ENCODE data around the gene GMNN. TPM values are rescaled to one million over a fixed set of nuclear protein-coding genes. Genes with fewer than 3 reads are reported as not detected.

Gene GMNN
- polyA plus RNA-seq, 1 donor from 2014 or later: 13.8 TPM

DNA sequence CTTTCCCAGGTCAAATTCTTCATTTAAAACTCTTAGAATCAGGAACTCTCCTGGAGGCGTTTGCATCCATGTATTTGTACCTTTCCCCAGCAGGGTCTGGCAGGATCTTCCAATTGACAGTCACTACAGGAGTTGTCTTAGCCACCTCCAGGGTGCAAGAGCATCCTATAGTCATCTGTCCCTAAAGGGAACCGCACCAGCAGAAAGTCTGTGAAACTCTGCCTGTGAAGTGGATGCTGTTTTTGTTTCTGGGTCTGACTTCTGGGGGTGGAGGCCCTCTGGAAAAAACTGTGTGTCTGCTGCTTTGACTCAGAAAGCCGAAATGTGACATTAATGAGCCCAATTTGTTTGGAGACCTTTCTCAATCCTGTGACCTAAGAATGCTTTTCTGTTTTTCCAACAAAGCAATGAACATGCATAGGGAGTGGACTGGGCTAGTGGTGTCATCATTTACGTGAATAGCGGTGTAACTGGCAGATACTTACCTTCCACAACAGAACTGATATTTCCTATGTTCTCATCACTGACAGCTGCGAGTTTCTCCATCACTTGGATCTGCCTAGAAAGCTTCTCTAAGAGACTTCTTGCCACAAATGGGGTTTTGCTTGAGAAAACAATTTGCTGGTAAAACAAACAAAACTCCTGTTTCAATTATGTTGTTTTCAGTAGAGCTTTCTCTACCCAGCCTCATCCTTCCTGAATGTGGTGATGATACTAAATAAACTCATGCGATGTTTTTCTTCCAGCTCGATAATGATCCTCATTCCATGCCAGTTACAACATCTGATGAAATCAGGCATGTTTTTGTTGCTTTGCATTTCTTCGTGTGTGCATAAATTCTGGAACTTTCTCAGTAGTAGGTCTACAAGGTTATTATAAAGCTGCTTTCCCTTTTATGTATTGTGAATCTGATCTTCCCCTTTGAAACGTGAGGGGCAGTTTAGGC, 57.3 kb downstream of the GMNN start:
- H3K36me3 ChIP-seq (ENCODE audit: insufficient read depth, low read length): peaks cover 24% of the 10 kb centered on the region
- no peaks in the 10 kb centered on the region for H3K27me3 ChIP-seq (ENCODE audit: insufficient read depth, low read depth, low read length)
- H3K79me2 ChIP-seq (replicated peaks; ENCODE audit: insufficient read depth, low read length): no peaks in the 10 kb centered on the region
- H2AFZ ChIP-seq (ENCODE audit: low read depth, low read length): no peak overlapping the region
- no peak overlapping the region for H3K9ac ChIP-seq (ENCODE audit: low read length)
- H4K20me1 ChIP-seq (ENCODE audit: insufficient read depth): no peaks in the 10 kb centered on the region
- no peak overlapping the region for H3K4me2 ChIP-seq (ENCODE audit: low read length)
- H3K9me2 ChIP-seq (ENCODE audit: insufficient read depth, low read length): no peaks in the 10 kb centered on the region
- no peak overlapping the region for H3K4me3 ChIP-seq (ENCODE audit: low read length)
- H3K9me3 ChIP-seq (ENCODE audit: low read length): no peaks in the 10 kb centered on the region
- TF ChIP-seq RAD21 (conservative IDR thresholded peaks at IDR 0.05): no peak
- TF ChIP-seq POLR2AphosphoS5 (IDR thresholded peaks at IDR 0.05): no peak
- no peak for TF ChIP-seq TAF1 (IDR thresholded peaks at IDR 0.05; ENCODE audit: low read depth)
- TF ChIP-seq MXI1 (conservative IDR thresholded peaks at IDR 0.05; ENCODE audit: poor library complexity, severe bottlenecking): no peak
- TF ChIP-seq, protein P1, sequence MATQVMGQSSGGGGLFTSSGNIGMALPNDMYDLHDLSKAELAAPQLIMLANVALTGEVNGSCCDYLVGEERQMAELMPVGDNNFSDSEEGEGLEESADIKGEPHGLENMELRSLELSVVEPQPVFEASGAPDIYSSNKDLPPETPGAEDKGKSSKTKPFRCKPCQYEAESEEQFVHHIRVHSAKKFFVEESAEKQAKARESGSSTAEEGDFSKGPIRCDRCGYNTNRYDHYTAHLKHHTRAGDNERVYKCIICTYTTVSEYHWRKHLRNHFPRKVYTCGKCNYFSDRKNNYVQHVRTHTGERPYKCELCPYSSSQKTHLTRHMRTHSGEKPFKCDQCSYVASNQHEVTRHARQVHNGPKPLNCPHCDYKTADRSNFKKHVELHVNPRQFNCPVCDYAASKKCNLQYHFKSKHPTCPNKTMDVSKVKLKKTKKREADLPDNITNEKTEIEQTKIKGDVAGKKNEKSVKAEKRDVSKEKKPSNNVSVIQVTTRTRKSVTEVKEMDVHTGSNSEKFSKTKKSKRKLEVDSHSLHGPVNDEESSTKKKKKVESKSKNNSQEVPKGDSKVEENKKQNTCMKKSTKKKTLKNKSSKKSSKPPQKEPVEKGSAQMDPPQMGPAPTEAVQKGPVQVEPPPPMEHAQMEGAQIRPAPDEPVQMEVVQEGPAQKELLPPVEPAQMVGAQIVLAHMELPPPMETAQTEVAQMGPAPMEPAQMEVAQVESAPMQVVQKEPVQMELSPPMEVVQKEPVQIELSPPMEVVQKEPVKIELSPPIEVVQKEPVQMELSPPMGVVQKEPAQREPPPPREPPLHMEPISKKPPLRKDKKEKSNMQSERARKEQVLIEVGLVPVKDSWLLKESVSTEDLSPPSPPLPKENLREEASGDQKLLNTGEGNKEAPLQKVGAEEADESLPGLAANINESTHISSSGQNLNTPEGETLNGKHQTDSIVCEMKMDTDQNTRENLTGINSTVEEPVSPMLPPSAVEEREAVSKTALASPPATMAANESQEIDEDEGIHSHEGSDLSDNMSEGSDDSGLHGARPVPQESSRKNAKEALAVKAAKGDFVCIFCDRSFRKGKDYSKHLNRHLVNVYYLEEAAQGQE (IDR thresholded peaks at IDR 0.05; ENCODE audit: borderline replicate concordance): no peak
- TF ChIP-seq, protein P2, sequence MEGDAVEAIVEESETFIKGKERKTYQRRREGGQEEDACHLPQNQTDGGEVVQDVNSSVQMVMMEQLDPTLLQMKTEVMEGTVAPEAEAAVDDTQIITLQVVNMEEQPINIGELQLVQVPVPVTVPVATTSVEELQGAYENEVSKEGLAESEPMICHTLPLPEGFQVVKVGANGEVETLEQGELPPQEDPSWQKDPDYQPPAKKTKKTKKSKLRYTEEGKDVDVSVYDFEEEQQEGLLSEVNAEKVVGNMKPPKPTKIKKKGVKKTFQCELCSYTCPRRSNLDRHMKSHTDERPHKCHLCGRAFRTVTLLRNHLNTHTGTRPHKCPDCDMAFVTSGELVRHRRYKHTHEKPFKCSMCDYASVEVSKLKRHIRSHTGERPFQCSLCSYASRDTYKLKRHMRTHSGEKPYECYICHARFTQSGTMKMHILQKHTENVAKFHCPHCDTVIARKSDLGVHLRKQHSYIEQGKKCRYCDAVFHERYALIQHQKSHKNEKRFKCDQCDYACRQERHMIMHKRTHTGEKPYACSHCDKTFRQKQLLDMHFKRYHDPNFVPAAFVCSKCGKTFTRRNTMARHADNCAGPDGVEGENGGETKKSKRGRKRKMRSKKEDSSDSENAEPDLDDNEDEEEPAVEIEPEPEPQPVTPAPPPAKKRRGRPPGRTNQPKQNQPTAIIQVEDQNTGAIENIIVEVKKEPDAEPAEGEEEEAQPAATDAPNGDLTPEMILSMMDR (IDR thresholded peaks at IDR 0.05; ENCODE audit: poor library complexity, severe bottlenecking): no peak
- TF ChIP-seq SMC3 (conservative IDR thresholded peaks at IDR 0.05; ENCODE audit: poor library complexity): no peak
- no peak for TF ChIP-seq EP300 (conservative IDR thresholded peaks at IDR 0.05; ENCODE audit: poor library complexity, severe bottlenecking)
- no peak for TF ChIP-seq EZH2 (IDR thresholded peaks at IDR 0.05; ENCODE audit: borderline replicate concordance, insufficient read depth, low read length, poor library complexity, severe bottlenecking)
- H3K27ac ChIP-seq (ENCODE audit: low read length): no peak overlapping the region
- H3F3A ChIP-seq (ENCODE audit: insufficient read depth, low read length, poor library complexity, severe bottlenecking): no peaks in the 10 kb centered on the region

DNA sequence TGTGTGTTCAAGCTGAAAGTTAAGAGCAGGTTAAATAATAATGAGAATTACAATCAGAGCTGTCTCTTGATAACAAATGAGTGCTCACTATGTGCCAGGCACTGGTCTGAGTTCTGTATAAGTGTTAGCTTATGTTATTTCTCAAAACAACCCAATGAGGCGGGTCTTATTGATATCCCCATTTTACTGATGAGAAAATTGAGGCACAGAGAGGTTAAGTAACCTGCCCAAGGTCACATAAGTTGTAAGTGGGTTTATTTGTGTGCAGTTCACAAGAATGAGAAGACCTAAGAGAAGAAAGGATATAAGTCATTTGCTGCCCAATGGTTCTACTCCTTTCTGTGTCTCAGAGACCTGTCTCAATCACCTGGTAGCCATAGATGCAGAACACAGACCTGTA, 58.1 kb downstream of the GMNN start:
- Histone ChIP-seq H4K20me1 (ENCODE audit: insufficient read depth) (no peaks in the 10 kb centered on the region), H3K36me3 (ENCODE audit: insufficient read depth, low read length) (peaks cover 19% of the 10 kb centered on the region), H2AFZ (ENCODE audit: low read depth, low read length) (no peak overlapping the region), H3K4me2 (ENCODE audit: low read length) (no peak overlapping the region), H3K4me3 (ENCODE audit: low read length) (no peak overlapping the region), H3K9me2 (ENCODE audit: insufficient read depth, low read length) (no peaks in the 10 kb centered on the region), H3F3A (ENCODE audit: insufficient read depth, low read length, poor library complexity, severe bottlenecking) (no peaks in the 10 kb centered on the region), H3K79me2 (replicated peaks; ENCODE audit: insufficient read depth, low read length) (no peaks in the 10 kb centered on the region), H3K9ac (ENCODE audit: low read length) (no peak overlapping the region), H3K27ac (ENCODE audit: low read length) (no peak overlapping the region), H3K9me3 (ENCODE audit: low read length) (no peaks in the 10 kb centered on the region), H3K27me3 (ENCODE audit: insufficient read depth, low read depth, low read length) (no peaks in the 10 kb centered on the region)
- TF ChIP-seq EP300 (conservative IDR thresholded peaks at IDR 0.05; ENCODE audit: poor library complexity, severe bottlenecking): no peak
- TF ChIP-seq SMC3 (conservative IDR thresholded peaks at IDR 0.05; ENCODE audit: poor library complexity): no peak
- no peak for TF ChIP-seq EZH2 (IDR thresholded peaks at IDR 0.05; ENCODE audit: borderline replicate concordance, insufficient read depth, low read length, poor library complexity, severe bottlenecking)
- TF ChIP-seq POLR2AphosphoS5 (IDR thresholded peaks at IDR 0.05): no peak
- TF ChIP-seq, protein P1 (IDR thresholded peaks at IDR 0.05; ENCODE audit: borderline replicate concordance): no peak
- no peak for TF ChIP-seq MXI1 (conservative IDR thresholded peaks at IDR 0.05; ENCODE audit: poor library complexity, severe bottlenecking)
- TF ChIP-seq TAF1 (IDR thresholded peaks at IDR 0.05; ENCODE audit: low read depth): no peak
- TF ChIP-seq, protein P2 (IDR thresholded peaks at IDR 0.05; ENCODE audit: poor library complexity, severe bottlenecking): no peak
- TF ChIP-seq RAD21 (conservative IDR thresholded peaks at IDR 0.05): no peak

Measured in neural cell (in vitro differentiated cells).